Ramos (cell line): Measurements from ENCODE around the gene RUBCNL.

Experiments used
- in situ Hi-C: fragments of 300-500 bp; cut with MboI; formaldehyde crosslinking; loops from one replicate; pipeline ENCODE4 v1.14.3; 2022; ENCODE audit warnings: low sequenced_read_pairs; ENCODE audit not compliant: unreplicated experiment

Gene RUBCNL

GRCh38 chr13:46314587-46314986 is 72.5 kb downstream of the RUBCNL start:
- in situ Hi-C loops: loop anchor here (25.0 kb wide), 2 partner anchors 802 to 952 kb away; no protein-coding TSS in a partner anchor

GRCh38 chr13:46313432-46314257 is 73.4 kb downstream of the RUBCNL start:
- in situ Hi-C loops: loop anchor here (25.0 kb wide), 2 partner anchors 801 to 951 kb away; no protein-coding TSS in a partner anchor

- in situ Hi-C loops: loop anchor here (25.0 kb wide), 2 partner anchors 801 to 951 kb away; no protein-coding TSS in a partner anchor
Observed at GRCh38 chr13:46313024-46313423, 74.0 kb downstream of the RUBCNL start.

GRCh38 chr13:46311217-46311616 is 75.8 kb downstream of the RUBCNL start:
- in situ Hi-C loops: loop anchor here (25.0 kb wide), 2 partner anchors 799 to 949 kb away; no protein-coding TSS in a partner anchor

GRCh38 chr13:46310066-46310465 is 77.0 kb downstream of the RUBCNL start:
- in situ Hi-C loops: loop anchor here (25.0 kb wide), 2 partner anchors 798 to 948 kb away; no protein-coding TSS in a partner anchor

- in situ Hi-C loops: loop anchor here (25.0 kb wide), 2 partner anchors 795 to 945 kb away; no protein-coding TSS in a partner anchor
Observed at GRCh38 chr13:46307554-46307953, 79.5 kb downstream of the RUBCNL start.

- in situ Hi-C loops: loop anchor here (25.0 kb wide), 2 partner anchors 792 to 942 kb away; no protein-coding TSS in a partner anchor
Observed at GRCh38 chr13:46304546-46304945, 82.5 kb downstream of the RUBCNL start.

GRCh38 chr13:46303742-46304385 is 83.2 kb downstream of the RUBCNL start:
- in situ Hi-C loops: loop anchor here (25.0 kb wide), 2 partner anchors 792 to 942 kb away; no protein-coding TSS in a partner anchor

- in situ Hi-C loops: no loop called here
Observed at GRCh38 chr13:46297361-46297811, 89.7 kb downstream of the RUBCNL start.

GRCh38 chr13:46296921-46297320 is 90.1 kb downstream of the RUBCNL start:
- in situ Hi-C loops: no loop called here

GRCh38 chr13:46296115-46296822 is 90.8 kb downstream of the RUBCNL start:
- in situ Hi-C loops: no loop called here

GRCh38 chr13:46295491-46296114 is 91.4 kb downstream of the RUBCNL start:
- in situ Hi-C loops: no loop called here

- in situ Hi-C loops: no loop called here
Observed at GRCh38 chr13:46293436-46293835, 93.6 kb downstream of the RUBCNL start.
